Measurements from ENCODE around the gene TMPRSS3.

TMPRSS3 gene

DNA sequence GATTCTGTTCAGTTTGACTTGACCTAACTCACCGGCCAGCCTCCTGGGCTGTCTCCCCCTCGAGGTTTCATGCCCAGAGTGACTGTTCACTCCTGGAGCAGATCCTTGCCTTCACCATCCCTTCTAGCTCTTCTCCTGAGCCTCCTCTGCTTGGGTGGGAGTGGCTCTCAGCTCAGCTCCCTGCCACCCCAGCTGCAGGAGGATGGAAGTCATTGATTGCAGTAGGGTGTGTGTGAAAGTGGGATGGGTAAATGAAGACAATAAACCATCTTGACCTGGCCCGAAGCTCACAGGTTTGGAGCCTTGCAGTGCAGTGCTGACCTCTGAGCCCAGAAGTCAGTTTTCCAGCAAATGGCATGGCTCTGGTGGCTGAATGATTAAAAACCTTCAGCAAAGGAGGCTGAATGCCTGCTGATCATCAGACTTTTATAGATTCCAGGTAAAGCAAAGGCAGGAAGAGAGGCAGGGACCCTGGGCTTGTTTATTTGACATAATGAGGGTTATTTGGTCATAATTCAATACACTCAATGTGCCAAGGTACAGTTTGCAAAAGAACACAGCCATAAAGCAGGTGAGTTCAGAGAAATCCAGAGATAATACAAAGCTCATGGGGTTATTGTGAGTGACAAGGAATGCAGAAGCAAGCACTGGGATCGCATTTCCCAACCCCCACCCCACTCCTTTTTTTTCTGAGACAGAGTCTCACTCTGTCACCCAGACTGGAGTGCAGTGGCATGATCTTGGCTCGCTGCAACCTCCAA lies 63.1 kb downstream of the TMPRSS3 start:
- H3K4me3 ChIP-seq (ENCODE audit: low read depth, low read length), result no peak overlapping the region
- TF ChIP-seq, protein P1, sequence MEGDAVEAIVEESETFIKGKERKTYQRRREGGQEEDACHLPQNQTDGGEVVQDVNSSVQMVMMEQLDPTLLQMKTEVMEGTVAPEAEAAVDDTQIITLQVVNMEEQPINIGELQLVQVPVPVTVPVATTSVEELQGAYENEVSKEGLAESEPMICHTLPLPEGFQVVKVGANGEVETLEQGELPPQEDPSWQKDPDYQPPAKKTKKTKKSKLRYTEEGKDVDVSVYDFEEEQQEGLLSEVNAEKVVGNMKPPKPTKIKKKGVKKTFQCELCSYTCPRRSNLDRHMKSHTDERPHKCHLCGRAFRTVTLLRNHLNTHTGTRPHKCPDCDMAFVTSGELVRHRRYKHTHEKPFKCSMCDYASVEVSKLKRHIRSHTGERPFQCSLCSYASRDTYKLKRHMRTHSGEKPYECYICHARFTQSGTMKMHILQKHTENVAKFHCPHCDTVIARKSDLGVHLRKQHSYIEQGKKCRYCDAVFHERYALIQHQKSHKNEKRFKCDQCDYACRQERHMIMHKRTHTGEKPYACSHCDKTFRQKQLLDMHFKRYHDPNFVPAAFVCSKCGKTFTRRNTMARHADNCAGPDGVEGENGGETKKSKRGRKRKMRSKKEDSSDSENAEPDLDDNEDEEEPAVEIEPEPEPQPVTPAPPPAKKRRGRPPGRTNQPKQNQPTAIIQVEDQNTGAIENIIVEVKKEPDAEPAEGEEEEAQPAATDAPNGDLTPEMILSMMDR (IDR thresholded peaks at IDR 0.05; ENCODE audit: control insufficient read depth, extremely low read depth, insufficient read depth), result no peak
- DNase-seq (ENCODE audit: low read depth), result no peak

- DNase-seq (ENCODE audit: low read depth), result no peak
- H3K4me3 ChIP-seq (ENCODE audit: low read depth, low read length), result no peak overlapping the region
- TF ChIP-seq, protein P1 (IDR thresholded peaks at IDR 0.05; ENCODE audit: control insufficient read depth, extremely low read depth, insufficient read depth), result no peak
Measured at GRCh38 chr21:42331660-42332059, 64.2 kb downstream of the TMPRSS3 start.

GRCh38 chr21:42330380-42331371 lies 65.2 kb downstream of the TMPRSS3 start:
- TF ChIP-seq, protein P1 (IDR thresholded peaks at IDR 0.05; ENCODE audit: control insufficient read depth, extremely low read depth, insufficient read depth), result no peak
- DNase-seq (ENCODE audit: low read depth), result peak; percentile 34
- no peak overlapping the region for H3K4me3 ChIP-seq (ENCODE audit: low read depth, low read length)

- H3K4me3 ChIP-seq (ENCODE audit: low read depth, low read length), result no peak overlapping the region
- TF ChIP-seq, protein P1 (IDR thresholded peaks at IDR 0.05; ENCODE audit: control insufficient read depth, extremely low read depth, insufficient read depth), result no peak
- no peak for DNase-seq (ENCODE audit: low read depth)
Measured at GRCh38 chr21:42324896-42325295, 71.0 kb downstream of the TMPRSS3 start.

Measured in LNCaP clone FGC (cell line).